PC-3 (cell line): ENCODE results near the gene PNMA6E.

Experiments used
- EZH2 ChIP-seq: fragments of 300-600 bp; sonication (generic); IDR thresholded peaks from one replicate; pipeline ENCODE4 v1.6.1; 2017; ENCODE audit warnings: antibody characterized with exemption, mild to moderate bottlenecking, low read length; ENCODE audit not compliant: unreplicated experiment
- EZH2phosphoT487 ChIP-seq: fragments of 300-600 bp; sonication (generic); IDR thresholded peaks from 2 replicates; pipeline ENCODE4 v1.6.1; 2018; ENCODE audit warnings: mild to moderate bottlenecking, antibody characterized with exemption, low read length, borderline replicate concordance
- TF ChIP-seq, protein P1 (sequence below): fragments of 300-600 bp; sonication (generic); conservative IDR thresholded peaks from 2 replicates; pipeline ENCODE4 v1.5.1; 2017; ENCODE audit warnings: antibody characterized with exemption, low read depth, mild to moderate bottlenecking, low read length

DNA sequence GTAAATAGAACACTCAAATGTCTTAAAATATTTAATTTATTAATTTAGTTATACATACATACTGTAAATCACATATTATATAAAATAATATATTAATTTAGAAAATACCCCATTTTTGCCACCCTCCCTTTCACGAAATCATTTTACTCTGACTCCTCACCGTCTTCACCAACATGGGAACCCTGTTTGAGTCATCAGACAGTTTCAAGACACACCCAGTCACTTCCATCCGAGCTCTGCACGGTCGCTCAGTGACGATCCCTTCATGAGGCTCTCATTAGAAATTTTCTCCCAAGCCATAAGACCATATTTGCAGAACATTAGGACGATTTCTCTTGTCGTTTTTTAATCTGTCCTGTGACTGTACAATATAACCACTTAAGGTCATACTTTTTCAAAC, 52.7 kb downstream of the PNMA6E start:
- TF ChIP-seq EZH2 (no peak), EZH2phosphoT487 (no peak)
- TF ChIP-seq, protein P1, sequence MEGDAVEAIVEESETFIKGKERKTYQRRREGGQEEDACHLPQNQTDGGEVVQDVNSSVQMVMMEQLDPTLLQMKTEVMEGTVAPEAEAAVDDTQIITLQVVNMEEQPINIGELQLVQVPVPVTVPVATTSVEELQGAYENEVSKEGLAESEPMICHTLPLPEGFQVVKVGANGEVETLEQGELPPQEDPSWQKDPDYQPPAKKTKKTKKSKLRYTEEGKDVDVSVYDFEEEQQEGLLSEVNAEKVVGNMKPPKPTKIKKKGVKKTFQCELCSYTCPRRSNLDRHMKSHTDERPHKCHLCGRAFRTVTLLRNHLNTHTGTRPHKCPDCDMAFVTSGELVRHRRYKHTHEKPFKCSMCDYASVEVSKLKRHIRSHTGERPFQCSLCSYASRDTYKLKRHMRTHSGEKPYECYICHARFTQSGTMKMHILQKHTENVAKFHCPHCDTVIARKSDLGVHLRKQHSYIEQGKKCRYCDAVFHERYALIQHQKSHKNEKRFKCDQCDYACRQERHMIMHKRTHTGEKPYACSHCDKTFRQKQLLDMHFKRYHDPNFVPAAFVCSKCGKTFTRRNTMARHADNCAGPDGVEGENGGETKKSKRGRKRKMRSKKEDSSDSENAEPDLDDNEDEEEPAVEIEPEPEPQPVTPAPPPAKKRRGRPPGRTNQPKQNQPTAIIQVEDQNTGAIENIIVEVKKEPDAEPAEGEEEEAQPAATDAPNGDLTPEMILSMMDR = no peak
